SH-SY5Y (cell line): ENCODE results near the gene ACP4.

Experiments used
- GATA2 ChIP-seq: IDR thresholded peaks from 2 replicates; pipeline ENCODE4 v1.6.1; 2011; ENCODE audit warnings: mild to moderate bottlenecking, low read depth, low read length
- GATA3 ChIP-seq: IDR thresholded peaks from 2 replicates; pipeline ENCODE4 v1.6.1; 2011; ENCODE audit warnings: low read depth, mild to moderate bottlenecking, low read length, moderate library complexity

DNA sequence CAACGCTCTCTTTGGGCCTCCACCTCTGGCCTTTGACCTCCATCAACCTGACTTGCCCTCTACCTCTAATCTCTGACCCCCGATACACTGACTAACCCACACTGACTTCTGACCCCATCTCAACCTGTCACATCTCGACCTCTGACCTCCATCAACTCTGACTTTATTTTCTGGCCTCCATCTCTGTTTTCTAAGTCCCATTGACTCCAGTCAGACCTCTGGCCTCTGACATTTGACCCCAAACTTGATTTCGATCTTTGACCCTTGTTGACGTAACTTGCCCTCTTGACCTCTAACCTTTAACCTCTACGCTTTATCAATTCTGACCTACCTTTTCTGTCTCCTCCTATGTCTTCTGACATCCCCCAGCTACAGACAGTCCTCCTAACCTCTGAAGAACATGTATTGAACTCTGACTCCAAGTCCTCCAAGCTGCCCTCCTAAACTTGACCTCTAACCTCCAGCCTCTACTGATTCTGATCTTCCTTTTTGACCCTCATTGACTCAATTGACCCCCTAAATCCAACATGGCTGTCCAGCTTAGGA, 780 bp downstream of the ACP4 start:
- TF ChIP-seq GATA3 (no peak), GATA2 (no peak)
